Fibroblast of upper back skin (primary cell): Measurements from ENCODE around the gene ARHGEF12.

Experiments
- DNase-seq: peaks from one replicate; pipeline ENCODE4 v3.0.0-alpha.2; 2013

The ARHGEF12 gene

GRCh38 chr11:120432056-120433018 lies 96.1 kb downstream of the ARHGEF12 start:
- peak; percentile 100 for DNase-seq

GRCh38 chr11:120441592-120441991 lies 105.4 kb downstream of the ARHGEF12 start:
- DNase-seq: no peak

DNA sequence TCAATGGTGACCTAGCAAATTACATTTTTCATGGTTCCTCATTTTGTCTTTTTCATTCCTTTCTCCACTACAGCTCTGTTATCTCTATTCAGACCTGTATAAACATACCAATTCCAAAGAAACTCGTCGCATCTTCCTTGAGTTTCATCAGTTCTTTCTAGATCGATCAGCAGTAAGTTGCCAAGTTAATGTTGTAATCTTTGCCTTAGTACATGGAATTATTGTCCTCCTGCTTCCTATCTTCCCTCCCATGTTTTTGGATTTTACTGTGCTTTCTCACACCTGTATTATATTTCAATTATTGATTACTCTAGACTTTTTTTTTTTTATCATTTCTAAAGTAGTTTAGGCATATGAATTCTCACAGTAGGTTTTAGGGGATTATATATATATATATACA lies 105.8 kb downstream of the ARHGEF12 start:
- DNase-seq: no peak

DNA sequence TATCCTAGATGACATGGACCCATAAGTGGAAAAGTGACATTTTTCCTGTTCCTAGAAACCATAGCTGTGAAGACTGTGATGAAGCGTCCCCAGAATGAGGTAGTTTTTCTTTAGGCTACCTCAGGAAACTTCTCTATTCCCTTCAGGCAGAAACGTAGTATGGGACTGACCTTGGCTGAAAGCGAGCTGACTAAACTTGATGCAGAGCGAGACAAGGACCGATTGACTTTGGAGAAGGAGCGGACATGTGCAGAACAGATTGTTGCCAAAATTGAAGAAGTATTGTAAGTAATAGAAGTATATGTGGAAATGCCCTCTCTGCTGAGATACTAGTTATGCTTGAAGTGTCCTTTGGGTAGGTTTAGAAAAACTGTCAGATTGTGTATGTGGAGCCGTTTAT lies 110.6 kb downstream of the ARHGEF12 start:
- DNase-seq: no peak

- no peak for DNase-seq
These were observed 112.0 kb downstream of the ARHGEF12 start for GRCh38 chr11:120448240-120448639.

GRCh38 chr11:120455487-120455886 lies 119.3 kb downstream of the ARHGEF12 start:
- DNase-seq: no peak

- no peak for DNase-seq
These were observed 121.8 kb downstream of the ARHGEF12 start for GRCh38 chr11:120457996-120458395.

DNA sequence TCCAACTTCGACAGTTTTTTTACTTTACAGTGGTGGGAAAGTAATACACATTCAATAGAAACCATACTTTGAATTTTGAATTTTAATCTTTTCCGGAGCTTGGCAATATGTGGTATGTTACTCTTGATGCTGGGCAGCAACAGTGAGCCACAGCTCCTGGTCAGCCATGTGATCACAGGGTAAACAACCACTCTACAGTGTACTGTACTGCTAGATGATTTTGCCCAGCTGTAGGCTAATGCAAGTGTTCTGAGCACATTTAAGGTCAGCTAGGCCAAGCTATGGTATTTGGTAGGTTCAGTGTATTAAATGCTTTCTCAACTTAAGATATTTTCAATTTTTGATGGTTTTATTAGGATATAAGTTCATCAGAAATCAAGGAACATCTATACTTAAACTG lies 126.6 kb downstream of the ARHGEF12 start:
- no peak for DNase-seq

DNA sequence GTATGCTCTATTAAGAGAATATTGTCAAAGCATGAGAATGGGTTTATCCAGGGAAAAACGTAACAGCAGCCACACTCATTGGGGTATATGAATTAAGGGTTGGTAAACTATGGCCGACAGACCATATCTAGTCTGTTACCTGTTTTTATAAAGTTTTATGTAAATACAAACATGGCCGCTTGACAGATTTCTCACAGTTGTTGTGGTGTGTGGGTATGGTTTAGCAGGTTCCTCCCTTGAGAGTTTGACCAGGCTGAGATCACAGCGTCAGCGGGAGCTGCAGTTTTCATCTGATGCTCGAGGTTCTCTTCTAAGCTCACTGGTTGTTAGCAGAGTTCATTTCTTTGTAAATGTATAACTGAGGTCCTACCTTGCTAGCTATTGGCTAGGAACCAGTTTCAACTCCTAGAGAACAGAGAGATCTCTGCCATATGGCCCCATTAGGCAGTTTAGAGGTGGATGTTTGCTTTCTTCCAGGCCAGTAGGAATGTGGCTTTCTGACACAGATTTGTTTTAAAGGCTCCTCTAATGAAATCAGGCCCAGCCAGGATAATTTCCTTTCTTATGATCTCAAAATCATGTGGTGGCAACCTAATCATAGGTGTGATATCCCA lies 129.8 kb downstream of the ARHGEF12 start:
- no peak for DNase-seq

GRCh38 chr11:120467627-120468026 lies 131.4 kb downstream of the ARHGEF12 start:
- peak; percentile 7 for DNase-seq

DNA sequence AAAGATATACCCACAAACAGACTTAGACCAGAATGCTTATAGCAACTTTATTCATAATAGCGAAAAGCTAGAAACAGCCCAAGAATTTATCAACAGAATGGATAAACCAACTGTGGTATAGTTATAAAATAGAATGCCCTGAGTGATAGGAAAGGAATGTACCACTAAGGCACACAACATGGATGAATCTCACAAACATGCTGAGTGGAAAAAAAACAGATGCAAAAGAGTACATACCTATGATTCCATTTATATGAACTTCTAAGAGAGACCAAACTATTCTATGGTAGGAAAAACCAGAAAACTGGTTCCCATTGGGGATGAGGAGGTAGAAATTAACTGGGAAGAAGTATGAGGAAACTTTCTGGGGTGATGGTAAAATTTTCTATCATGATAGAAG lies 134.9 kb downstream of the ARHGEF12 start:
- DNase-seq: peak; percentile 87

- no peak for DNase-seq
These were observed 135.8 kb downstream of the ARHGEF12 start for GRCh38 chr11:120471994-120472393.

DNA sequence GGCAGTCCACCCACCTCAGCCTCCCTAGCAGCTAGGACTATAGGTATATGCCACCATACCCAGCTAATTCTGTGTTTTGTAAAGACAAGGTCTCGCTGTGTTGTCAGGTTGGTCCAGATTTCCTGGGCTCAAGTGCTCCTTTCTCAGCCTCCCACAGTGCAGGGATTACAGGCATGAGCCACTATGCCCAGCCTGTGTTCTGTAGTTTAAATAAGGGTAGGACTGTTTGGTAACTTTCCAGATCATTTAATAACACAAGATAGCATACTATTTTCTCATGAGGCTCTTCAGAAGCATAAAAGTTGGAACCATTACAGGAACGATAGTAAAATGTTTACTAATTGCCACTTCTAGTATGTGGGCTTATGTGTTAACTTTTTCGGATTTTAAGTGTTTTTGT lies 137.3 kb downstream of the ARHGEF12 start:
- no peak for DNase-seq

DNA sequence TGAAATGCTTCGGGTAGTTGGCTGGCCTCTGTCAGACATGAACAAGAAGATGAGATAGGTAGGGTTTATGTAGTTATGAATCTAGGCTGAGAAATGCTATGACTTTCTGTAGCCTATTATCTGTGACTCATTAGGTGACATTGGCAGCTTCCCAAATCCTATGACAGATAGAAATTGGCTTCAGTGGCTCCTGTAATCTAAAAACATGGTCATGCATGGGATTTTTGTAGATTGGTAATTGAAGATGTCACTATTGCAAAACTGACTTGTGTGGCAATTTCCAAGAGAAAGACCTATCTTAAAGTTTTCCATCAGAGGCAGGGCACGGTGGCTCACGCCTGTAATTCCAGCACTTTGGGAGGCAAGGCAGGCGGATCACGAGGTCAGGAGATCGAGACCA lies 145.9 kb downstream of the ARHGEF12 start:
- DNase-seq: no peak

GRCh38 chr11:120484722-120485121 lies 148.5 kb downstream of the ARHGEF12 start:
- no peak for DNase-seq

DNA sequence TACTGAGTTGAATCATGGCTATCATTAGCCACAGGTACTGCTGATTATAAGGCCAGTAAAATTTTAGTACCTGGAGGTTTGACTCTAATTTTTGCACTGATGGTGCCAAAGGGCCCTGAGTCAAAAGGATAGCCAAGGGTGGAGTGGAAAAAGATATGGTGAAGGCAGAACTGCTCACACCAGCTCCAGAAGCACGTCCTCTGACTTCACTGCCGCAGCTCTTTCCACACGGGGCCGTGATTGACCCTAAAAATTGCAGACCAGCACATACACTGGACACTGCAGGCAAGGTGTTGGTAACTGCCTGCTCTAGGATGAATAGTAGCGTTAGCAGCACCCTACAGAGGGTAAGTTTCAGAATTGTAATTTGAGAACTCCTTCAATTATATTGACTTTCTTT lies 149.9 kb downstream of the ARHGEF12 start:
- no peak for DNase-seq

- no peak for DNase-seq
These were observed 153.6 kb downstream of the ARHGEF12 start for GRCh38 chr11:120489799-120490198.

DNA sequence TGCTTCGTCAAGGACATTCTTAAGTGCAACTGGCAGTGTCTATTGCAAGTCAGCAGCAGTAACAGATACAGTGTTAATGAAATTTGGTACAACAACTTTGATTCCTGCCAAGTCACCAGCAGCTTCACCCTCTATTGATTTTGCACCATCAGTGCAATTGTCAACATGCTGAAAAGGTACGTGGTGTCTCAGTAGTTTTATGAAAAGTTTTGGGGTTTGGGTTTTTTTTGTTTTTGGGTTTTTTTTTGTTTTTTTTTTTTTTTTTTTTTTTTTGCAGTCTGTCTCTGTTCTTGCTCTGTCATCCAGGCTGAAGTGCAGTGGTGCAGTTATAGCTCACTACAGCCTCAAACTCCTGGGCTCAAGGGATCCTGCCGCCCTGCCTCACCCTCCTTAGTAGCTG lies 156.3 kb downstream of the ARHGEF12 start:
- no peak for DNase-seq

- no peak for DNase-seq
These were observed 158.4 kb downstream of the ARHGEF12 start for GRCh38 chr11:120494595-120494994.

GRCh38 chr11:120499088-120499487 lies 162.9 kb downstream of the ARHGEF12 start:
- DNase-seq: no peak

DNA sequence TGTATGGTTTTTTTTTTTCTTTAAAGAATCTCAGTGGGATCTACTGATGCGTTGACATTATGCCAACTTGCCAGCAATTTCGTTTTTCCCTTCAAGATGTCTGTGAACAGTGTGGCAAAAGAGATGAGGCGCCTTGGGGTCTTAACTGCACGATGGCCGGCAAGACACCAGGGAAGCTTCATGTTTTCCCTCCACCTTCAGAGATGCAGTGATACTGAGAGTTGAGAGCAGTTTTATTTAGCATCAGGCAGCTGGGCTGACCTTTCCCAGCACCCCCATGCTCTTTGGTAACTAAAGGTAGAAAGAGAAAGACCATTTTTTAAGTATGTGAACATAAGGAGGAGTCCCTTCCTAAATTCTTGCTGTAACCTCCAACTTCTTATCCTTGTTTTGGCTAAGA lies 163.6 kb downstream of the ARHGEF12 start:
- DNase-seq: no peak

DNA sequence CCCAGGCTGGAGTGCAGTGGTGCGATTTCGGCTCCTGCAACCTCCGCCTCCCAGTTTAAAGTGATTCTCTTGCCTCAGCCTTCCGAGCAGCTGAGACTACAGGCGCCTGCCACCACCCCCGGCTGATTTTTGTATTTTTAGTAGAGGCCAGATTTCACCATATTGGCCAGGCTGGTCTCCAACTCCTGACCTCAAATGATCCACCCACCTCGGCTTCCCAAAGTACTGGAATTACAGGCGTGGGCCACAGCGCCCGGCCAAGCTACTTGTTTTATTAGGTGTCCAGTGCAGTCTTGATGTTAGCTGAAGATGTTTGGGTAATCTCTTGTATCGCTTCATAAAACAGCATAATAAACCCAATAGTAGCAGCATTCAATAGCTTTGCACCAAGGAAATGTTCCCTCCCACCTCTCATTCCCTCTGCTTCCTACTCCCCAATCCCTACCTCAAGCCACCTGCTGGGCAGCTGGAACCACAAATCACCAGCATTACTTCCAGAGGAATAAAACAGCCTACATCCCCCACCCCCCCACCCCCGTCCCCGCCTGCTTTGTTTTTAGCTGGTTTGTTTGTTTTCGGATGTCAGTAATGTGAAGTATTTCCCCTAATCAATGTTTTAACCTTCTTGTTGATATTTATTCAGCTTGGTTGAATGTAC lies 164.3 kb downstream of the ARHGEF12 start:
- DNase-seq: no peak

- DNase-seq: no peak
These were observed 165.2 kb downstream of the ARHGEF12 start for GRCh38 chr11:120501440-120501839.
